ENCODE measurements around the gene ANKRD55.
"Not testable (repeated sequence)": the region's sequence is repeated elsewhere in the genome, so short reads cannot be mapped to it uniquely, and the experiment has no call there.

ANKRD55 gene

DNA sequence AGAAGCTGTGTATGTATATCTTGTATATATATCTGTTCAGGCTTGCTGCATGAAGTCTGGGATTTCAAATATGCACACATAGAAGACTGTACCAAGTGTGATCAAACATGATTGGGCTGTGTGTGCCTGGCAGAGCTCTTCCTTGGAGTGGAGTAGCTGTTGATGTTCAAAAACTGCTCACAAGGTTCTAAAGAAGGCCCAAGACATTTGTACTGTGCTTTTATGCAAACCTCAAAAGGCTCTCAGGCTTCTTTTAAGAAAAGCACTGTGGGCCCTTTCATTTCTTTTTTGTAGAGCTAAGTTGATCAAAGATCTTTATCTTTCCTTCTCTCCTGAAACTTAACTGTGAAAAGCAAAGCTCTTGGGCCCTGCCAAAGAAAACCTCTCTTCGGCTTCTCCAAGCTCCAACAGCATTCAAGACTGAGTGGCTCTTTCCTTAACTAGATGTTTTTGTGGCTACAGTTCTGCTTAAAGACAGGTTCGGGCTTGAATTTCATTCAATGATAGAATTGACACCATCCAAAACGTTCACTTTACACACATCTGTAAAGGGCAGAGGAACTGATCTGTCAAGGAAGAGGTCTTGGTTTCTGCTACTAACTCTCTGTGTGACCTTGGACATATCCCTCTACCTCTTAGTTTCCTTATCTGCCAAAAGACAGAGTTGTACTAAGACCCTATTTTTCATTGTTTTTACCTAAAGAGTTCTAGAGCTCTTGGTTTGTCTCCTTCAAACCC lies 132.5 kb downstream of the ANKRD55 start:
- no peak for DNase-seq

GRCh38 chr5:56099346-56099745 lies 133.8 kb downstream of the ANKRD55 start:
- DNase-seq, result no peak

DNA sequence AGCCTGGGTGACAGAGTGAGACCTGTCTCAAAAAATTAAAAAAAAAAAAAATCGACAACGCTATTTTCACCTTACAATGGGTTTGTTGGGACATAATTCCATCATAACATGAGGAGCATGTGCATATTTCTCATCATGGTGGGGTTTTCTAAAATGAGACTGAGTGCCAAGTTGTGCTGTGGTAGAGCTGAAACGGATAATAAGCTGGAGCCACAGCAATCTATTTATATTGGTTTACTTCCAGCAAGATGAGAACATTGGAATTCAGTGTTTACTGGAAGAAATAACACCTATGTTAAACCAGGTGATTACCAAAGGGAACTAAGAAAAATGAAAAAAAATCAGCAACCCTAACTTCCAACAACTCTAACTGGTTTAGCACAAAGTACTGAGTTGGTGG lies 136.1 kb downstream of the ANKRD55 start:
- no peak for DNase-seq

DNA sequence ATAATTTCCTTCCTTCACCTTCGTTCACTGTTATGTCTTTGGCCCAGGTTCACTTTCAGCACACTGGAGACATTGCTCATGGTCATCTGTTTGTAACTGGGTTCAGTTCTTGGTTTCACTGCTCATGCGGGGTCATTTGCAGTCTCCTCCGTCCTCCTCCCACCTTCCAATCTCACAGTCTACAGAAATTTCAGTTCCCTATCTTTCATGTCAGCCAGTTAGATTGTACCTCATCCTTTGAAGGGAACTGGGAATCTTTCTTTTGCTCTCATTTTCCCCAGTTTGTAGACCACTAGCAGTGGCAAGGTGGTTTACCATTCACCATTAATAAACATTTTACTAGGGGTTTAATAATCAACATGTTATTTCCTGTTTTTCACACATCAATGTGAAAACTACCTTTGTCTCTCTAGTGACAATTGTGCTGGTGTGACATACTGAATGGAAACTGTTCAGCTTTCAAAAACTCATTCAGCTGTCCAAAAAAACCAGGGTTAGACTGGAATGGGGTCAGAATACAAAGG lies 137.5 kb downstream of the ANKRD55 start:
- no peak for DNase-seq

DNA sequence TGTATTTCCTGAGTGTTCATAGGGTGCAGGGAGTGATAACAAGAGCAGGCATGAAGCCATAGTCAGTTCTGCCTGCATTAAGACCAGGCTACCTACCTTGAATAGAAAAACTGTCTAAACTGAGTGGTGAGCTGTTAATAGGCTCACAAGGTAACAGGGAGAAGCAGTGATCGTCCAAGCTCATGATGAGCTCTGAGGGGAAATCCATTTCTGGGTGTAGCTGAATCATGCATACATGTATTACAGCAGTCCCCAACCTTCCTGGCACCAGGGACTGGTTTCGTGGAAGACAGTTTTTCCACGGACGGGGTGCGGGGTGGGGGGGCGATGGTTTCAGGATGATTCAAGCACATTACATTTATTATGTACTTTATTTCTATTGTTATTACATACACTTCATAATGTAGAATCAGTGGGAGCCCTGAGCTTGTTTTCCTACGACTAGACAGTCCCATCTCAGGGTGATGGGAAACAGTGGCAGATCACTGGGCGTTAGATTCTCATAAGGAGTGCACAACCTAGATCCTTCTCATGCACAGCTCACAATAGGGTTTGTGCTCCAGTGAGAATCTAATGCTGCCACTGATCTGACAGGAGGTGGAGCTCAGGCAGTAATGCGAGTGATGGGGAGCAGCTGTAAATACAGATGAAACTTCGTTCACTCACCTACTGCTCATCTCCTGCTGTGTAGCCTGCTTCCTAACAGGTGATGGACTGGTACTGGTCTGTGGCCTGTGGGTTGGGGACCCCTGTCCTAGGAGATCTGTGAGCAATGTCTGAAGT lies 138.4 kb downstream of the ANKRD55 start:
- DNase-seq, result no peak

DNA sequence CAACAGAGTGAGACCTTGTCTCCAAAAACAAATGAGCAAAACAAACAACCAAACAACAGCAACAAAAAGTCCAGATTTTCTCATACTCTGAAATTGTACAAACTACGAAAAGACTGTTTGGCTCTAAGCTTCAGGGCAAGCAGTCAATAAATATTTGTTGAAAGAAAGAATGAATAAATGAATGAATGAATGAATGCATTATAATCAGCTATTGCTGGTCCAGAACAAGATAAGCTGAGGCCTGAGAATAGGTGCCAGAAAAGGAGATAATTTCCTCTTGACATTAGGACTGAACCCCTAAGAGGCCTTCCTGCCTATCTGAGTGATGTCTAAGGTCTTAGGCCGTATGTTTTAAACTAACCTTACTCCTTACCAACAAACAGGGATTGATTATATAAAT lies 139.2 kb downstream of the ANKRD55 start:
- DNase-seq, result no peak

DNA sequence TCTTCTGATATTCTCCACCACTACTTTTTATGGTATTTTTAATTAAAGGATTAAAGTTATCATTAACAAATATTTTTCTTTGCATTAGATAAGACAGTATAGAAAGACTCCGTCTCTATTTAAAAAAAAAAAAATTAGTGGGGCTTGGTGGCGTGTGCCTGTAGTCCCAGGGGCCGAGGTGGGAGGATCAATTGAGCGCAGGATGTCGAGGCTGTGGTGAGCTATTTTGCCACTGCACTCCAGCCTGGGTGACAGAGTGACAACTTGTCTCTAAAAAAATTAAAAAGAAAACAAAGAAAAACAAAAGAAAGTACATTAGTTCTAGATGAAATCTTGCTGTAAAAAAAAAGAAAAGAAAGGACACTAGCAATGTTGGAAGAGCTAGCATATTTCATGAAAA lies 141.0 kb downstream of the ANKRD55 start:
- DNase-seq, result no peak

DNA sequence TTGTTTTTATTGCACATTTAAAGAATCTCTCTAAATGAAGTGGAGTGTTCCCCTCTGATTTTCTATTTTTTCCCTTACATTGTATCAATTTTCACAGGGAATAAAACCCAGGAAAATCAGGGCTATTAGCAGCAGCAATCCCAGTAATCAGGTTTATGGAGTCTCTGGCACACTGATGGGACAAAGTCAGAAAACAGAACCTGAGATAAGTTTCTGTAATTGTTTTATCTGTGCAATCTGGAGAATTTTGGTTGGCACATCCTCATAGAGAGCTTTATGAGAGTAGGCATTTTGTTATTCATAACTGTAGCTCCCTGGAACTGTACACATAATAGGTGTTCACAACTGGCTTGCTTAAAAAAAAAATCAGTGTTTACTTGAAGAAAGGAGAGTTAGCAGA lies 141.5 kb downstream of the ANKRD55 start:
- DNase-seq, result no peak

DNA sequence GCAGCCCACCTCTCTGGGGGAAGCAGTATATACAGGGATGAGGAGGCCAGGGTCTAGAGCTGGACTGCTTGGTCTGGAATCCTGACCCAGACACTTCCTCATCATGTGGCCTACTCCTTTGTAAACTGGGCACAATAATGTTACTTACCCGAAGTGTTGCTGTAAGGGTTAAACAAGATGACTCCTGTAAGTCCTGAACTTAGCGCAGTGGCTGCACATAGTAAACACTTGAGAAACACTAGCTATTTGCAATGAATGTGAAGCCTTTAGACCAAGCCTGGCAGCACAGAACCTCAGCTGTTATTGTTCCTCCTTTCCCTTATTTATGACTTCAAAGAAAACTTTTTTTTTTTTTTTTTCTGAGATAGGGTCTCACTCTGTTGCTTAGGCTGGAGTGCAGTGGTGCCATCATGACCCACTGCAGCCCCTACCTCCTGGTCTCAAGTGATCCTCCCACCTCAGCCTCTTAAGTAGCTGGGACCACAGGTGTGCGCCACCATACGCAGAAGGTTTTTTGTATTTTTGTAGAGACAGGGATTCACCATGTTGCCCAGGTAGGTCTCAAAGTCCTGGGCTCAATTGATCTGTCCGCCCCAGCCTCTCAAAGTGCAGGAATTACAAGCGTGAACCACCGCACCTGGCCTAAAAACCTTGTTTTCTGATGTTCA lies 142.2 kb downstream of the ANKRD55 start:
- no peak for DNase-seq

- no peak for DNase-seq
Observed at GRCh38 chr5:56088967-56089829, 143.9 kb downstream of the ANKRD55 start.

DNA sequence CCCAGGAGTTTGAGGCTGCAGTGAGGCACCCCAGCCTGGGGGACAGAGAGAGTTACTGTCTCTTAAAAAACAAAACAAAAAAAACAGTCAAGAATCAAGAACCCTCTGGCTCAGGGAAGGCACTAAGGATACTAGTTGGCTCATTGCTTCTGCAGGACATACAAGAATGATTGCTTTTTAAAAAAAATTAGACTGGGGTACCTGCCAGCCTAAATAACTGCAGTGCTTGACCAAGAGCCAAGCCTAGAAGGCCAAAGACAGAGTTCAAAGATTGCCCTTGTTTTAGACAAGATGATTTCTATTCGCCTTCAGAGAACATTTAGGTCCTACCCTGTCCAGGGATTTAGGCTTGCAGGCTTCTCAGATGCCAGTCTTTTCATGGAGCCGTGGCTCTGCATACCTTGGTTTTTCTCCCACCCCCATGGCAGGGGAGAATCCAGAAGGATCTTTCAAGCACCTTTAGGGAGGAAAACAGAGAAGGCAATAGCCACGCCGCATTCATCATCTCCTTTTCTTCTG lies 144.6 kb downstream of the ANKRD55 start:
- no peak for DNase-seq

DNA sequence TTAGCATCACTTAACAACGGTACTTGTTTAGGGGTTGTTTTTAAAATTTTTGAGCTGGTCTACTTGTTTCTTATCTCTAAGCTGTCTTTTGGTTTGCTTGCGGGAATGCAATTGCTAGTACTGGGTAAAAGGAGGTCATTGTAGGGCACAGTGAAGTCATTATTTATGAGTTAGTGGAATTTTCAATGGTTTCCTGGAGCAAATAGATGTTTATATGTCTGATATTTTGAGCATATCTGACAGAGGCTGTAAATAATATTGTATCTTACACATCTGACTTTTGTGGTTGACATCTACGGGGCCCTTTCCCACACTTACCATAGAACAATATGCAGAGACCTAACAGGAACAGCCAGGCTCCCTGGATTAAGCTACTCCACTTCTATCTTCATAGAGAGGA lies 147.9 kb downstream of the ANKRD55 start:
- DNase-seq, result no peak

GRCh38 chr5:56083286-56083854 lies 149.8 kb downstream of the ANKRD55 start:
- no peak for DNase-seq

- not testable (repeated sequence) for DNase-seq
Observed at GRCh38 chr5:56081053-56081642, 152.0 kb downstream of the ANKRD55 start.

GRCh38 chr5:56080375-56081052 lies 152.6 kb downstream of the ANKRD55 start:
- no peak for DNase-seq

GRCh38 chr5:56079157-56079500 lies 154.0 kb downstream of the ANKRD55 start:
- DNase-seq, result not testable (repeated sequence)

GRCh38 chr5:56078278-56079156 lies 154.6 kb downstream of the ANKRD55 start:
- DNase-seq, result no peak

DNA sequence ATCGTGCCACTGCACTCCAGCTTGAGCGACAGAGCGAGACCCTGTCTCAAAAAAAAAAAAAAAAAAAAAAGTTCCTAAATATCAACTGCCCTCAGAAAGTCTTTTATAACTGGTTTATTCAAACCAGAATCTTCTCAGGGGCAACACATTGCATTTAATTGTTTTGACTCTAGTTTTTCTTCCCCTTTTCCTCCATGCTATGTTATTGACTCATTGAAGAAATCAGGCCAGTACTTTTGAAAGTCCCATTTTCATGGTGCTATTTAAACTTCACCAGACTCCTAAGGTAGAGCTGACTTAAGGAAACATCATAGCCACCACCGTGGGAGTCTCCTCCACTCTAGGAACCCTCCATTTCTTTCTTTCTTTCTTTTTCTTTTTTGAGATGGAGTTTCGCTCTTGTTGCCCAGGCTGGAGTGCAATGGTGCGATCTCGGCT lies 155.3 kb downstream of the ANKRD55 start:
- no peak for DNase-seq

DNA sequence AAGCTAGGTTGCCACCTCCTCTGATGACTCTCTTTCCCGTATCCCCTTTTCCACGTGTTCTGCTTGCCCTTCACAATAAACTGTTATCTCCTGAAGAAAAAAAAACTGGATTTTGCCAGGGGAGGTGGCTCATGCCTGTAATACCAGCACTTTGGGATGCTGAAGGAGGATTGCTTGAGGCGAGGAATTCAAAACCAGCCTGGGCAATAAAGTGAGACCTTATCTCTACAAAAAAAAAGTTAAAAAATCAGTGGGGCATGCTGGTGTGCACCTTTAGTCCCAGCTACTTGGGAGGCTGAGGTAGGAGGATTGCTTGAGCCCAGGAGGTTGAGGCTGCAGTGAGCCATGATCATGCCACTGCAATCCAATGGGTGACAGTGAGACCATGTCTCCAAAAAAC lies 156.6 kb downstream of the ANKRD55 start:
- no peak for DNase-seq

DNA sequence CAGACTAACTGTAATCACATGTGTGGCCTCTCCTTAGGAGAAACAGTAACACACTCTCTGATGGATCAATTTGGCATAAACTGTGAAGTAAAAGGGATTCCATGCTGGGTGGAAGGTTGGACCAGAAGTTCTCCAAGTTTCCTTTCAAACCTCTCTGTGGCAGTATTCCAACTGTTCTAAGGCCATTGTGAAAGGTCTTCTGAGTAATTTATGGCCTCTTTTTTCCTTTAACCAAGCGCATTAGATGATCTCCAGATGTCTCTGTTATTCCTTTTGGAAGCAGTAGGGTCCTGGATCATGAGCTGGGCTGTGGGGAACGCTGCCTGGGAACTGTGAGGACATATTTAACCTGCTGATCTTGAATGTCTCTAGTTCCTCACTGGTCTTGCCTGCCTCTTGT lies 157.8 kb downstream of the ANKRD55 start:
- no peak for DNase-seq

Data from NCI-H1092 treated with DMSO at 0.1 percent for 48 hours (cell line).